T-helper 22 cell (primary cell): ENCODE measurements around the gene FRG2C.
A peak's percentile ranks its signal among the peaks of the same experiment; 100 is the strongest.
"Not testable (repeated sequence)": the region's sequence is repeated elsewhere in the genome, so short reads cannot be mapped to it uniquely, and the experiment has no call there.

Experiments
- DNase-seq: peaks from one replicate; pipeline ENCODE4 v3.0.0-alpha.2; 2020; ENCODE audit warnings: low read depth

The FRG2C gene

DNA sequence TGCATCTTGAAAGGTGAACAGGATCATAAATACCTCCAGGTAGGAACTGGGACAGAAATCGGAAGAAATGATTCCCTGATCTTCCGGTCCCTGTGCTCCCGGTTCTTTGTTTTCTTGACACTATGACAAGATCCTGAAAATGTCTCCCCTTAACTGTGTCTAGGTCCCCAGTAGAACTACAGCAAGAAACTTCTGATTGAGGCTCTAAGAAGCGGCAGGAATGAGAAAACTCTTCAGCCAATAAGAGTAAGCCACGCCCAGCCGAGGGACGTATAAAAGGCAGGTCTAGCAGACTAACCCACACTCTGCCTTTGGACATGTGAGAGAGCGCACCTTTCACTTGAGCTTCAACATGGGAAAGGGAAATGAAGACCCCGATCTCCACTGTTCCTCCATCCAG, at the start of gene FRG2C:
TSS of gene FRG2C (plus strand) at position 301 of the 400 bp plus-strand sequence. CDS start at position 353, 52 bp downstream.
- DNase-seq, result not testable (repeated sequence)

DNA sequence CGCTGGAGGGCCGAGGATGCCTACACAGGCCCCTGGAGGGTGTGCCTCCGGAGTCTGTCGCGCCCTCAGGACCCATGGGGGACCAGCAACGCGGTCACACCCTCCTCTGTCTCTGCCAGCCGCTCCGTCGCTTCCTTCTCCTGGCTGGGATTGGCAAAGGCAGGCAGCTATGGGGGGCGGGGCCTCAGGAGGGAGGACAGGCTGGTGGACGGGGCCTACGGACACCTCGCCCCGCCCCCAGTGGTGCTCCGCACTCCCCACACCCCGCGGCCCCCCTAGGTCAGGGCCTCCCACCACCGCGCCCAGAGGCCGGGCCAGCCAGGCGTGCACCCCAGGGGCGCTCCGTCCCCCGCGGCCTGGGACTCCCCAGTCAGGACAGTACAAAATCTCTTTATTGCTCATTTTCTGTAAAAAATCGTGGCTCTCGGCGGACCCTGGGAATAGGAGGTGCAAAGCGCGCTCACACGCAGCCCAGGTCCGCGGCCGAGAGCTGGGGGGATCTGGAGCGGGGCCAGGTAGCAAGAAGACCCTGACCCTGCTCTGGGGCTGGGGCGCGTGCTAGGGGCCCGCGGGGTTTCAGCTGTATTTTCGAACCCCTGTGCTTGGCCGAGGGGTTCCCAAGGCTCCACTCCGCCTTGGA, 45.3 kb upstream of the FRG2C start:
- DNase-seq, result not testable (repeated sequence)

DNA sequence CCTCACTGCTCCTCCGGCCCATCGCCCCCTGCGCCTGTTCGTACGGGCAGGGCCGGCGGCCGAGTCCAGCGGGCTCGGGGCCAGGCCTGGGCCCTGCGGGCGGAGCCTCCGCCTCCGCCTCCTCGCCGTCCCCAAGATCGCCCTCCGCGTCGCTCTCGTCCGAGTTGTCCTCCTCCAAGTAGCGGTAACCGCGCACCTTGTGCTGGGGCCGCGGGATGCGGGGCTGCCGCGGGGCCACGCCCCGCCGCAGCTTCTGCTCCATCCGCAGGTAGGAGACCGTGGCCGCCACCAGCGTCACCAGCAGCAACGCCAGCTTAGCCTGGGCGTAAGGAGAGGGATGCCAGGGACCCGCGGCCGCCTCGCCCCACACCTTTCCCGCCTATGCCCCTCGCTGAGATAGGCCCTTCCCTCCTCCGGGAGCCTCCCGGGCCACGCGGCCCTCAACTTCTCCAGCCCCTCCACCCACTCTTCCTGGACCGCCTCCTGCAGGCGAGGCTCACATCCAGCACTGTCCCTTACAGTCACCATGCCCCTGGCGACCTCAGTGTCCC, 44.6 kb upstream of the FRG2C start:
- DNase-seq, result not testable (repeated sequence)

- DNase-seq, result not testable (repeated sequence)
Observed at GRCh38 chr3:75621772-75622171, 42.4 kb upstream of the FRG2C start.

- not testable (repeated sequence) for DNase-seq
Observed at GRCh38 chr3:75623656-75624055, 40.5 kb upstream of the FRG2C start.

- not testable (repeated sequence) for DNase-seq
Observed at GRCh38 chr3:75630887-75631535, 33.1 kb upstream of the FRG2C start.

DNA sequence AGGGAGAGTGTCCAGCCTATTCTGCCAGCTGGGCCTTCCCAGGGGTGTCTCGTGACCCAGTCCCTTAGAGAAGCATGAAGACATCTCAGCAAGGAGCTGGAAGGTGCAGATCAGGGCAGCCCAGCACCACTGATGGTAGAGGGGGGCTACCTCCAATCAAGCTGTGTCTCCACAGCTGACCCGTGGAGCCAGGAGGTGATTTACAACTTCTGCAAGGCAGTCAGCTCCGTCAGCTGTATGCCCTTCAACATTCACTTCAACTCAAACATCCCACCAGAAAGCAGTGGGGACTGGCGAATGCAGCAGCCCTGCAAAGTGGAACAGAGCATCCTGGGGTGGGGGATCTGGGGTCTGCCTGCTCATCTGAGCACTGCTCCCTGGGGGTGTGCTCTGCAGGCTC, 32.6 kb upstream of the FRG2C start:
- DNase-seq, result no peak

- DNase-seq, result not testable (repeated sequence)
Observed at GRCh38 chr3:75638947-75639346, 25.2 kb upstream of the FRG2C start.

GRCh38 chr3:75641107-75641517, 23.0 kb upstream of the FRG2C start:
- DNase-seq, result not testable (repeated sequence)

DNA sequence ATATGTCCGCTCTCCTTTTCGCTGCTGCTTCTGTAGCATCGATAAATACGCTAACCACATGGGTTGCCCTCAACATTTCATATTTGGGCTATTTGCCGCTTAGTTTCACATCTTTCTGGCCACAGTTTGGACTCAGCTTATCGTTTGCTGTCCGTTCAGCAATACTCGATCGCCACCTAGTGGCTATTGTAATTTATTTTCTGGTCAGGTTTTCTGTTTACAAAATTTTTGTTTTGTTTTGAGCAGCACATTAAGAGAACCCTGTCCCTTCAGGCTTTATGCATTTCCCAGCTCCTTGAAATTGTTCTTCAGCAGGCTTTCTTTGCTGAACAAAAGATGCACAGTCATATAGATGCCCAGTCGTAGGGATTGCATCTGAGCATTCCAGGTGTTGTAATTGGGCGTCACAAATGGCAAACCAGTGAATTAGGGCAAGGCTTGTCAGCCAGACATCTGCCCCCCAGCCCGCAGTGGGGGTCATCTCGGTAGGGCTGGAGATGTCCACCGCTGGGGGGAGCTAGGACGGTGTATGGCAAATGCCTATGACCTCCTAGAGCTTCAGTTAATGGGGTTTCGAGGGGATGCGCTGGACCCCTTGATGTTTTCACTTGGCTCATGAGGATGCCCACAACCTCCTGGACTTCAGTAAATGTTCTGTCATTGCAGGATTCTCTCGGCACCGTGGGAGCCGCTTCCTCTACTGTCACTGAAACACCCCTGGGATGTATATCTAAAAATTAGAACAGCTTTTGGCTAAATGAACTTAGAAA, 20.9 kb upstream of the FRG2C start:
- DNase-seq, result not testable (repeated sequence)

DNA sequence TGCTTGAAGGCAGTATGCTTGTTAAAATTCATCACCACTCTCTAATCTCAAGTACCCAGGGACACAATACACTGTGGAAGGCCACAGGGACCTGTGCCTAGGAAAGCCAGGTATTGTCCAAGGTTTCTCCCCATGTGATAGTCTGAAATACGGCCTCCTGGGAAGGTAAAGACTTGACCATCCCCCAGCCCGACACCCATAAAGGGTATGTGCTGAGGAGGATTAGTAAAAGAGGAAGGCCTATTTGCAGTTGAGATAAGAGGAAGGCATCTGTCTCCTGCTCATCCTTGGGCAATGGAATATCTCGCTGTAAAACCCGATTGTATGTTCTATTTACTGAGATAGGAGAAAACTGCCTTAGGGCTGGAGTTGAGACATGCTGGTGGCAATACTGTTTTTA, 18.6 kb upstream of the FRG2C start:
- DNase-seq, result not testable (repeated sequence)

DNA sequence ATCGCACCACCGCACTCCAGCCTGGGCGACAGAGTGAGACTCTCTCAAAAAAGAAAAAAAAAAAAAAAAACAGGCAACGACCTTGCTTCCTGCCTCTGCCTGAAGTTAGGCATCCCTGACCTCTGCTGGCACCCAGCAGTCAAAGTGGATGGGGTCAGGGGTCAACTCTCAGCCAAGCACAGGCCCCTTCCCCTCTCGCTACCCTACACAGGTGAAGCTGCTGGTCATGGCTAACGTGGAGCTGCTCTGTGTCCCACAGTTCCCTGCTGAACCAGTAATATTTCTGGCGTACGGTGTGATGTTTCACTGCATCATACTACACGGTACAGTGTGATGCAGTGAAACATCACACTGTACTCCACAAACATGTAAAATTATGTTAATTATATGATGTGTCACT, 13.9 kb upstream of the FRG2C start:
- DNase-seq, result no peak

GRCh38 chr3:75655101-75655904, 8.8 kb upstream of the FRG2C start:
- DNase-seq, result not testable (repeated sequence)

DNA sequence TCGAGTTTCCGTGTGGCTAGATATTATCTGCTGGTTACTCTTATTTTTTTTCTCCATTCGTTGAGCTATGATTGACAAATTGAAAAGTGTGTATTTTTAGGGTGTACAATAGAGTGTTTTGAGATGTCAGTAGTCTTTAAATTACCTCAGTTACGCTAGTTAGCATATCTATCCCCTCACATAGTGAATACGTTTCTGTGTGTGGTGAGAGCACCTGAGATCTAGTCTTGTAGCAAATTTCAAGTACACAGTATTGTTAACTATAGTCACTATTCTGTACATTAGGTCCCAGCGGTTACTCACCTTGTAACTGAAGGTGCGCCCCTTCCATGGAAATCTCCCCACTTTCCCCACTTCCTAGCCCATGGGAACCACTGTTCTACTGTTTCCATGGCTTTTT, 8.2 kb upstream of the FRG2C start:
- not testable (repeated sequence) for DNase-seq

DNA sequence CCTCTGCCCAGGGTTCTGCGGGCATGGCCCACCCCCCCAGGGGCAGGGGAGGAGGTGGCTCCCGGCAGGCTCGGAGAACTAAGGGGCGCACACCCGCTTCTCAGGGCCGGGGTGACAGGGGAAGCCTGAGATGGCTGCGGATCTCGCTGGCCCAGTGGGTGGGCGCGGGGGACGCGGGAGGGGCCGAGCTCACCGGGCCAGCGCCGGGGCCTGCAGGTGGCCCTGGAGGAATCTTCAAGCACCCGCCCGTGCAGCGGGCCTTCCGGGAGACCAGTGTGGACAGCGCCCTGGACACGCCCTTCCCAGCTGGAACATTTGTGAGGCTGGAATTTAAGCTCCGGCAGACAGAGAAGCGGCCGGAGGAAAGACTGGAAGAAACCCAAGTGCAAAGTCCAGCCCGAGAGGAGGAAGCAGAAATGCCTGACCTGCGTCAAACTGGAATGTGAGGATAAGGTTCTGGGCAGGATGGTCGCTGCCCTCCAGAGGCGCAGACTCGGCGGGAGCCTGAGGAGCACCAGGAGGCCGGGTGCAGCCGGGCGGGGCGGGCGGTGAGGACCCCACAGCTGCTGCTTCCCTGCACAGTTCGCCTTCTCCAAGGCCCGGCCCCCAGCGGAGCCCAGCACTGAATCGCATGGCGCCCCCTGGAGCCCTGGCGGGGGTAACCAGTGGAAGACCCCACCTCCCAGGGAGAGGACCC, 5.6 kb upstream of the FRG2C start:
- not testable (repeated sequence) for DNase-seq

DNA sequence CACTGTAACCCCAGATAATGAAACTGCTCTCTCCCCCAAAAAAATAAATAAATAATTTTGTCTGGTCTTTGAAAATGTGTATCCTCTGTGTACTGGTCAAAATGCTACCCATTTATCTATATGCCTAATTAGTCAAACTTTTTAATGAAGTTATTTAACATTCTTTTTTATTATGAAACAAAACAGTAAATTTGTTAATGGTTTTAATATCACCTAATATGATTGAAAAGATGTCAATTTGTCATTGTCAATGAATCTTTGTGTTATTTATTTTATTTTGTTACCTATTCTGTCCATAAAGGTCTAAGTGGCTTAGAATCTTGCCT, 5.1 kb upstream of the FRG2C start:
- DNase-seq, result not testable (repeated sequence)

DNA sequence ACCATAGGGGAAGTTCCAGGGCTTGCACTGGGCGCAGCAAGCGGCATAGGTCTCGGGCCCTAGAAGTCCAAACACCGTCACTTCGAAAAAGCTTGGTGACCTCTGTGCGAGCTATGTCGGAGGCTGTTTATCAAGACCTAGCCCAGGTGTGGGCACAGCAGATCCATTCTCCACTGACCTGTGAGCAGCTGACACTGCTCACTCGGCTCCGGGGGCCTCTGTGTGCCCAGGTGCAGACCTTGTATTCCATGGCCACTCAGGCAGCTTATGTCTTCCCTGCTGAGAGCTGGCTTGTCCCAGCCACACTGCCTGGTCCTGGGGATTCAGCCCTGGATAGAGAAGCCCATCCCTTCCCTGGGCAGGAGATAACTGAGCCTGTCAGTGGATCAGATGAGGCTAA, 1.5 kb downstream of the FRG2C start:
- not testable (repeated sequence) for DNase-seq

- DNase-seq, result not testable (repeated sequence)
Observed at GRCh38 chr3:75667757-75668701, 3.9 kb downstream of the FRG2C start.

- DNase-seq, result peak; percentile 41
Observed at GRCh38 chr3:75668759-75669347, 4.7 kb downstream of the FRG2C start.
